Peyer's patch (tissue), 4 donors: ENCODE data around the gene CRADD. TPM values are rescaled to one million over a fixed set of nuclear protein-coding genes. Genes with fewer than 3 reads are reported as not detected.

Experiments used
- DNase-seq, 3 donors: peaks; one replicate each; pipeline ENCODE4 v3.0.0-alpha.2; 2017 to 2019
- H3K27ac ChIP-seq, 4 donors: fragments of 200-600 bp; sonication (generic); one replicate each; pipeline ENCODE4 v1.5.1; 2016 to 2019
- H3K27me3 ChIP-seq, 2 donors: fragments of 200-600 bp; sonication (generic); one replicate each; pipeline ENCODE4 v1.5.1; 2019
- H3K36me3 ChIP-seq, 3 donors: fragments of 200-600 bp; sonication (generic); one replicate each; pipeline ENCODE4 v1.5.1; 2016 to 2019
- H3K4me1 ChIP-seq, 4 donors: fragments of 200-600 bp; sonication (generic); one replicate each; pipeline ENCODE4 v1.5.1; 2016 to 2019
- H3K4me3 ChIP-seq, 4 donors: fragments of 200-600 bp; sonication (generic); 1 replicate in 3 of 4; 2 replicates in 1 of 4; pipeline ENCODE4 v1.5.1; 2016 to 2019; ENCODE audit warnings: mild to moderate bottlenecking in 1 of 4
- H3K9me3 ChIP-seq, 4 donors: fragments of 200-600 bp; sonication (generic); one replicate each; pipeline ENCODE4 v1.5.1; 2016 to 2019; ENCODE audit warnings: mild to moderate bottlenecking in 1 of 4
- POLR2A ChIP-seq, 2 donors: fragments of 450-650 bp; IDR thresholded peaks; one replicate each; pipeline ENCODE4 v1.5.1; 2017; ENCODE audit warnings: antibody characterized with exemption in 2 of 2, mild to moderate bottlenecking in 2 of 2, moderate library complexity in 2 of 2
- total RNA-seq, 4 donors: library from RNA; depleted of rRNA; stranded (reverse); fragments of >200 nt; gene quantifications; one replicate each; pipeline ENCODE4 v1.1.0, GENCODE V29; 2016
- TF ChIP-seq, protein P1 (sequence below), 6 experiments: fragments of 450-650 bp in 4 of 6; fragments of 200-600 bp in 2 of 6; sonication (generic) in 1 of 6; IDR thresholded peaks; one replicate each; pipeline ENCODE4 v1.5.1; 2017 to 2019; ENCODE audit warnings: antibody characterized with exemption in 6 of 6, mild to moderate bottlenecking in 3 of 6, moderate library complexity in 1 of 6

Gene CRADD
- total RNA-seq, 4 donors from 2014 or later, result 66.3 to 128 (median 89.4) TPM

GRCh38 chr12:93804392-93805179 is 127.4 kb downstream of the CRADD start:
- Histone ChIP-seq H3K27ac (no peak overlapping the region), H3K36me3 (no peaks in the 10 kb centered on the region), H3K4me1 (peaks cover 0 to 6% (median 0%) of the 10 kb centered on the region in 4 donors), H3K27me3 (no peaks in the 10 kb centered on the region), H3K9me3 (no peaks in the 10 kb centered on the region), H3K4me3 (no peak overlapping the region)
- no peak for DNase-seq
- TF ChIP-seq, protein P1, sequence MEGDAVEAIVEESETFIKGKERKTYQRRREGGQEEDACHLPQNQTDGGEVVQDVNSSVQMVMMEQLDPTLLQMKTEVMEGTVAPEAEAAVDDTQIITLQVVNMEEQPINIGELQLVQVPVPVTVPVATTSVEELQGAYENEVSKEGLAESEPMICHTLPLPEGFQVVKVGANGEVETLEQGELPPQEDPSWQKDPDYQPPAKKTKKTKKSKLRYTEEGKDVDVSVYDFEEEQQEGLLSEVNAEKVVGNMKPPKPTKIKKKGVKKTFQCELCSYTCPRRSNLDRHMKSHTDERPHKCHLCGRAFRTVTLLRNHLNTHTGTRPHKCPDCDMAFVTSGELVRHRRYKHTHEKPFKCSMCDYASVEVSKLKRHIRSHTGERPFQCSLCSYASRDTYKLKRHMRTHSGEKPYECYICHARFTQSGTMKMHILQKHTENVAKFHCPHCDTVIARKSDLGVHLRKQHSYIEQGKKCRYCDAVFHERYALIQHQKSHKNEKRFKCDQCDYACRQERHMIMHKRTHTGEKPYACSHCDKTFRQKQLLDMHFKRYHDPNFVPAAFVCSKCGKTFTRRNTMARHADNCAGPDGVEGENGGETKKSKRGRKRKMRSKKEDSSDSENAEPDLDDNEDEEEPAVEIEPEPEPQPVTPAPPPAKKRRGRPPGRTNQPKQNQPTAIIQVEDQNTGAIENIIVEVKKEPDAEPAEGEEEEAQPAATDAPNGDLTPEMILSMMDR (IDR thresholded peaks at IDR 0.05), result no peak
- no peak for TF ChIP-seq POLR2A (IDR thresholded peaks at IDR 0.05)

DNA sequence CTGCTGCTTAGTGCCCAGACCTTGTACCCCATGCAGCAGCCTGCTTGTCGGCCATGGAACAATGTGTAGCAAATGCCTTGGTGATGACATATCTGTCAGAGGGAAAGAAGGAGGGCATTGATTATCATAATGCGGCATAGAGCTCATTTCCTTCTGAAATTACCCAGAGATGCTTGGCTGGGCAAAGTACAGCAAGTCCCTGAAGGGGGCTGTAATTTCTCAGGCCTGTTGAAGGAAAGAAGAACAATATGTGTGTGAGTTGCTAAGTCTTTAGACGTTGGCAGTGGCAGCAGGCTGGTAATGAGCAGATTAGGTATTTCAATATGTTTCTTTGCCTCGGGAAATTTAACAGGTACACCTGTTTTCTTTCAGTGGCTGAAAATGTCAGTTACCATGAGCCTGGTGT is 128.6 kb downstream of the CRADD start:
- no peak overlapping the region for H3K27ac ChIP-seq
- no peak for DNase-seq

DNA sequence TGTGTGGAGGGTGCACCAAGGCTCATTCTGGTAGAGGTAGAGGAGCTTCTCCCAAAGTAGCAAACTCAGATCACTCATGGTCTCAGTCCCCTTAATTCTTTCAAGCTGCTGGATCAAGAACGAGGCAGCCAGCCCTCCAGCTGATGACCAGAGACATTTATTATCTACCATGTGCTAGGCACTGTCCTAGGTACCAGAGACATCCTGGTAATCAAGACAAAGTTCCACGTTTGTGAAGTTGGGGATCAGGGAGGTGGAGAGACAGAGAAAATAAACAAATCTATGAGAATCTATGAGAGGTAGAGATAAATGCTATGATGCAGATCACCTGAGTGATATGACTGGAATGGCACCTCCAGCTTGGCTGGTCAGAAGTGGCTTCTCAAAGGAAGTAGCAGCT is 130.2 kb downstream of the CRADD start:
- Histone ChIP-seq H3K4me3 (no peak overlapping the region), H3K4me1 (peaks cover 0 to 6% (median 0%) of the 10 kb centered on the region in 4 donors), H3K27ac (no peak overlapping the region), H3K27me3 (no peaks in the 10 kb centered on the region), H3K36me3 (no peaks in the 10 kb centered on the region), H3K9me3 (no peaks in the 10 kb centered on the region)
- DNase-seq, result no peak
- TF ChIP-seq, protein P1 (IDR thresholded peaks at IDR 0.05), result no peak
- no peak for TF ChIP-seq POLR2A (IDR thresholded peaks at IDR 0.05)

More for the DNA sequence above, 128.6 kb downstream of the CRADD start:
- no peak for TF ChIP-seq POLR2A (IDR thresholded peaks at IDR 0.05)
- TF ChIP-seq, protein P1 (IDR thresholded peaks at IDR 0.05), result no peak
- H3K9me3 ChIP-seq, result no peaks in the 10 kb centered on the region
- H3K4me1 ChIP-seq, result peaks cover 0 to 6% (median 0%) of the 10 kb centered on the region in 4 donors
- no peak overlapping the region for H3K4me3 ChIP-seq
- H3K36me3 ChIP-seq, result no peaks in the 10 kb centered on the region
- no peaks in the 10 kb centered on the region for H3K27me3 ChIP-seq

DNA sequence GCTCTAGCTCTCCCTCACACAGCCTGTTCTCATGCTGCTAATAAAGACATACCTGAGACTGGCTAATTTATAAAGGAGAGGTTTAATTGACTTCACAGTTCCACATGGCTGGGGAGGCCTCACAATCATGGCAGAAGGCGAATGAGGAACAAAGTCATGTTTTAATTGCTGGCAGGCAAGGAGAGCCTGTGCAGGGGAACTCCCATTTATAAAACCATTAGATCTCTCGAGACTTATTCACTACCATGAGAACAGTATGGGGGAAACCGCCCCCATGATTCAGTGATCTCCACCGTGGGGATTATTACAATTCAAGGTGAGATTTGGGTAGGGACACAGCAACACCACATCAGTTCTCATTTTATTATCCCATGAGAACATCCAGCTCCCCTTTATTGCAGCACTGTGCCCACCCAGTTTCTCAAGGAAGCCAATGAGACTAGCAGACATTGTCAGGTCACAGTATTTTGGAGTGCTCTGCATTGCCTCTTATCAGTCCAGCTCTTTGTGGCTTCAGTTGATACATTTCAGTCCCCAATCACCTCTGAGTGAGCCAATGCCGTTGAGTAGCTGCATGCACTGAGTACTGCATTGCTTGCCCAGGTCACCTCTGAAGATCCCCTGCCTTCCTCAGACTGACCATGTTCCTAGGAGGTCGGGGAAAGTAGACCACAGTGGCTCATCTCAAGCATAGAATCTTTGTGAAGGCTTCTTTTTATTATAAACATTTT is 131.2 kb downstream of the CRADD start:
- no peak overlapping the region for H3K4me3 ChIP-seq
- H3K27ac ChIP-seq, result no peak overlapping the region
- H3K27me3 ChIP-seq, result no peaks in the 10 kb centered on the region
- TF ChIP-seq, protein P1 (IDR thresholded peaks at IDR 0.05), result no peak
- TF ChIP-seq POLR2A (IDR thresholded peaks at IDR 0.05), result no peak
- no peaks in the 10 kb centered on the region for H3K9me3 ChIP-seq
- H3K36me3 ChIP-seq, result no peaks in the 10 kb centered on the region
- H3K4me1 ChIP-seq, result peaks cover 0 to 4% (median 0%) of the 10 kb centered on the region in 4 donors
- no peak for DNase-seq

GRCh38 chr12:93812626-93813025 is 135.5 kb downstream of the CRADD start:
- Histone ChIP-seq H3K27me3 (no peaks in the 10 kb centered on the region), H3K27ac (no peak overlapping the region), H3K9me3 (no peaks in the 10 kb centered on the region), H3K36me3 (no peaks in the 10 kb centered on the region), H3K4me3 (no peak overlapping the region), H3K4me1 (peaks cover 0 to 10% (median 0%) of the 10 kb centered on the region in 4 donors)
- no peak for DNase-seq
- no peak for TF ChIP-seq POLR2A (IDR thresholded peaks at IDR 0.05)
- TF ChIP-seq, protein P1 (IDR thresholded peaks at IDR 0.05), result no peak
